Liver (tissue), 3 donors: Measurements from ENCODE around the gene ARF4.
"Not testable (repeated sequence)": the region's sequence is repeated elsewhere in the genome, so short reads cannot be mapped to it uniquely, and the experiment has no call there.

ENCODE experiments used
- ATF3 ChIP-seq: IDR thresholded peaks from 2 replicates; pipeline ENCODE4 v1.6.1; 2016; ENCODE audit warnings: antibody characterized with exemption
- CTCF ChIP-seq: fragments of 150-350 bp; IDR thresholded peaks from 2 replicates; pipeline ENCODE4 v1.5.1; 2017; ENCODE audit warnings: improper control_type of control experiment, low read depth, low read length; ENCODE audit not compliant: missing input control
- EGR1 ChIP-seq, 2 donors: IDR thresholded peaks; 2 replicates each; pipeline ENCODE4 v1.6.1; 2016 to 2018; ENCODE audit warnings: antibody characterized with exemption in 2 of 2, low read depth in 2 of 2
- HNF4A ChIP-seq, 2 donors: conservative IDR thresholded peaks; 2 replicates each; pipeline ENCODE4 v1.6.1; 2016; ENCODE audit warnings: antibody characterized with exemption in 2 of 2, mild to moderate bottlenecking in 2 of 2
- HNF4G ChIP-seq: IDR thresholded peaks from 2 replicates; pipeline ENCODE4 v1.6.1; 2016; ENCODE audit warnings: antibody characterized with exemption
- MAX ChIP-seq: IDR thresholded peaks from 2 replicates; pipeline ENCODE4 v1.6.1; 2016; ENCODE audit warnings: antibody characterized with exemption
- NR2F2 ChIP-seq: IDR thresholded peaks from 2 replicates; pipeline ENCODE4 v1.6.1; 2016; ENCODE audit warnings: antibody characterized with exemption
- RAD21 ChIP-seq, 2 donors: IDR thresholded peaks; 2 replicates each; pipeline ENCODE4 v1.6.1; 2016; ENCODE audit warnings: antibody characterized with exemption in 2 of 2, mild to moderate bottlenecking in 2 of 2
- REST ChIP-seq: IDR thresholded peaks from 2 replicates; pipeline ENCODE4 v1.6.1; 2016; ENCODE audit warnings: antibody characterized with exemption, mild to moderate bottlenecking
- RXRA ChIP-seq, 2 donors: IDR thresholded peaks; 2 replicates each; pipeline ENCODE4 v1.6.1; 2017 to 2018; ENCODE audit warnings: antibody characterized with exemption in 2 of 2, mild to moderate bottlenecking in 1 of 2
- TAF1 ChIP-seq: conservative IDR thresholded peaks from 2 replicates; pipeline ENCODE4 v1.6.1; 2016; ENCODE audit warnings: antibody characterized with exemption, mild to moderate bottlenecking
- YY1 ChIP-seq: IDR thresholded peaks from 2 replicates; pipeline ENCODE4 v1.6.1; 2016; ENCODE audit warnings: antibody characterized with exemption, mild to moderate bottlenecking
- ZBTB33 ChIP-seq: IDR thresholded peaks from 2 replicates; pipeline ENCODE4 v1.6.1; 2016; ENCODE audit warnings: antibody characterized with exemption
- donor health status: healthy.
- donor health status: healthy.

- TF ChIP-seq EGR1 (IDR thresholded peaks at IDR 0.05; ENCODE audit: low read depth in 2 of 2); CTCF; MAX; HNF4A (conservative IDR thresholded peaks at IDR 0.05); ZBTB33; NR2F2; TAF1; RAD21 (IDR thresholded peaks at IDR 0.05); ATF3; REST; YY1; HNF4G; RXRA (IDR thresholded peaks at IDR 0.05): not testable (repeated sequence)
These were observed 14.7 kb upstream of the ARF4 start for GRCh38 chr3:57611870-57612269.
